ENCODE measurements around the gene RNU2-63P. TPM values are rescaled to one million over a fixed set of nuclear protein-coding genes. Genes with fewer than 3 reads are reported as not detected.
"Not testable (repeated sequence)": the region's sequence is repeated elsewhere in the genome, so short reads cannot be mapped to it uniquely, and the experiment has no call there.

Gene RNU2-63P
- total and polyA plus RNA-seq, 4 donors = 3.9 TPM; not detected in 3

DNA sequence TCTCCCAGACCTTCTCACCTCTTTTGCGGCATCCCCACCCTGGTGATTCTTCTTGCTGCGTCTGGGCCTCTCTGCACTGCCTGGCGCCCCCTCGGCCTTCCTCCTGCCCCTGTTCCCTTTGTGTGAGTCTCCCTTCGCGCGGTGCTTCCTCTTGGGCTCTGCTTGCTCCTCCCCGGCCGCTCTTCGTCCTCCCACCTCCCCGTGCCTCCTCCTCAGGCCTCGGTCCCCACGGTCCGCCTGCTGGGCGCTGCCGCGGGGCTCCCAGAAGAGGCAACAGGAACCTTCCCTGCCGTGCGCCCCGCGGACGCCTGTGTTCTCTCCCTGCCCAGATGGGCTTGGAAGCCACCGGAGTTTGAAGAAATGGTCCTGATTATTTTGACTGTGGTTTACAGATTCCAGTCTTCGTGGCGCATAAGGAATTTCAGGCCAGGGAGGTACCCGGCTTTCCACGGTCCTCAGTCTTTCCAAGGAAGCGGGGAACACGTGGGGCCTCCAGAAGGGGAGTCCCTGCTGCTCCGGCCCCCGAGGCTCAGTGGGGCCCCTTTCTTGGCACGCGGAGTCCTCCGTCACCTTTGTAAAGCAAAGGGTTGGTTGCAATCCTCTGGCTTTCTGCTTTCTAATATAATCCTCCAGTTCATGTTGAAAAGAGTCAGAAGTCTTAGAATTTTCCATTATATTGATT lies 13.1 kb downstream of the RNU2-63P start:
- no peak overlapping the region for H3K9ac ChIP-seq (ENCODE audit: insufficient read depth in 1 of 2, low read length in 2 of 2)
- no peak for TF ChIP-seq CTCF (IDR thresholded peaks at IDR 0.05; ENCODE audit: control extremely low read depth, extremely low read depth)
- H3K4me1 ChIP-seq (ENCODE audit: control insufficient read depth in 5 of 5, insufficient read depth in 5 of 5, low read length in 5 of 5) = peaks cover 0 to 3% (median 0%) of the 10 kb centered on the region in 5 donors
- WGBS, 2 donors = 40 to 43% methylated on average over 34 of the region's 34 CpGs
- H3K9me3 ChIP-seq (ENCODE audit: control insufficient read depth in 4 of 4, insufficient read depth in 3 of 4, low read length in 3 of 4) = no peaks in the 10 kb centered on the region
- no peaks in the 10 kb centered on the region for H3K27me3 ChIP-seq (ENCODE audit: control insufficient read depth in 3 of 3, insufficient read depth in 3 of 3, low read length in 2 of 3)
- peak in 1 of 3 donors; percentile 44 for DNase-seq
- no peaks in the 10 kb centered on the region for H3K36me3 ChIP-seq (ENCODE audit: control insufficient read depth in 4 of 4, insufficient read depth in 4 of 4, low read length in 4 of 4)
- no peak for ATAC-seq (ENCODE audit: insufficient read depth, low FRiP score)
- H3K27ac ChIP-seq (ENCODE audit: low read depth in 1 of 2, low read length in 1 of 2) = no peak overlapping the region
- H3K4me3 ChIP-seq = no peak overlapping the region

- Histone ChIP-seq H3K36me3 (ENCODE audit: control insufficient read depth in 4 of 4, insufficient read depth in 4 of 4, low read length in 4 of 4) (no peaks in the 10 kb centered on the region), H3K27ac (ENCODE audit: low read depth in 1 of 2, low read length in 1 of 2) (no peak overlapping the region), H3K4me1 (ENCODE audit: control insufficient read depth in 5 of 5, insufficient read depth in 5 of 5, low read length in 5 of 5) (peaks cover 0 to 3% (median 0%) of the 10 kb centered on the region in 5 donors), H3K4me3 (no peak overlapping the region), H3K9ac (ENCODE audit: insufficient read depth in 1 of 2, low read length in 2 of 2) (no peak overlapping the region), H3K27me3 (ENCODE audit: control insufficient read depth in 3 of 3, insufficient read depth in 3 of 3, low read length in 2 of 3) (no peaks in the 10 kb centered on the region), H3K9me3 (ENCODE audit: control insufficient read depth in 4 of 4, insufficient read depth in 3 of 4, low read length in 3 of 4) (no peaks in the 10 kb centered on the region)
- WGBS, 2 donors = 92 to 93% methylated on average over 6 of the region's 6 CpGs
- ATAC-seq (ENCODE audit: insufficient read depth, low FRiP score) = no peak
- DNase-seq = no peak
- no peak for TF ChIP-seq CTCF (IDR thresholded peaks at IDR 0.05; ENCODE audit: control extremely low read depth, extremely low read depth)
These were observed 14.0 kb downstream of the RNU2-63P start for GRCh38 chr2:88002359-88002707.

DNA sequence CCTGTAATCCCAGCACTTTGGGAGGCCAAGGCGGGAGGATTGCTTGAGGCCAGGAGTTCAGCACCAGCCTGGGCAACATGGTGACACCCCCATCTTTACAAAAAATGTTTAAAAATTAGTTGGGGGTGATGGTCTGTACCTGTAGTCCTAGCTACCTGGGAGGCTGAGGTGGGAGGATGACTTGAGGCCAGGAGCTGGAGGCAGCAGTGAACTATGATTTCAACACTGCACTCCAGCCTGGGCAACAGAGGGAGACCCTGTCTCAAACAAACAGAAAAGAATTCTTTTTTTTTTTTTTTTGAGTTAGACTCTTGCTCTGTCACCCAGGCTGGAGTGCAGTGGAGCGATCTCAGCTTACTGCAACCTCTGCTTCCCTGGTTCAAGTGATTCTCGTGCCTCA lies 15.9 kb downstream of the RNU2-63P start:
- ATAC-seq (ENCODE audit: insufficient read depth, low FRiP score) = not testable (repeated sequence)
- WGBS, 2 donors = 60 to 61% methylated on average over 3 of the region's 3 CpGs

GRCh38 chr2:87996570-87996969 lies 19.8 kb downstream of the RNU2-63P start:
- no peaks in the 10 kb centered on the region for H3K36me3 ChIP-seq (ENCODE audit: control insufficient read depth in 4 of 4, insufficient read depth in 4 of 4, low read length in 4 of 4)
- H3K4me1 ChIP-seq (ENCODE audit: control insufficient read depth in 5 of 5, insufficient read depth in 5 of 5, low read length in 5 of 5) = no peaks in the 10 kb centered on the region
- no peak overlapping the region for H3K9ac ChIP-seq (ENCODE audit: insufficient read depth in 1 of 2, low read length in 2 of 2)
- DNase-seq (no peak), ATAC-seq (ENCODE audit: insufficient read depth, low FRiP score) (no peak)
- WGBS, 2 donors = 52 to 73% methylated on average over 6 of the region's 6 CpGs
- no peaks in the 10 kb centered on the region for H3K27me3 ChIP-seq (ENCODE audit: control insufficient read depth in 3 of 3, insufficient read depth in 3 of 3, low read length in 2 of 3)
- H3K9me3 ChIP-seq (ENCODE audit: control insufficient read depth in 4 of 4, insufficient read depth in 3 of 4, low read length in 3 of 4) = no peaks in the 10 kb centered on the region
- TF ChIP-seq CTCF (IDR thresholded peaks at IDR 0.05; ENCODE audit: control extremely low read depth, extremely low read depth) = no peak
- no peak overlapping the region for H3K4me3 ChIP-seq
- no peak overlapping the region for H3K27ac ChIP-seq (ENCODE audit: low read depth in 1 of 2, low read length in 1 of 2)

More for the DNA sequence above, 15.9 kb downstream of the RNU2-63P start:
- not testable (repeated sequence) for H3K9ac ChIP-seq (ENCODE audit: insufficient read depth in 1 of 2, low read length in 2 of 2); H3K4me1 ChIP-seq (ENCODE audit: control insufficient read depth in 5 of 5, insufficient read depth in 5 of 5, low read length in 5 of 5); DNase-seq; H3K36me3 ChIP-seq (ENCODE audit: control insufficient read depth in 4 of 4, insufficient read depth in 4 of 4, low read length in 4 of 4); H3K9me3 ChIP-seq (ENCODE audit: control insufficient read depth in 4 of 4, insufficient read depth in 3 of 4, low read length in 3 of 4); H3K27ac ChIP-seq (ENCODE audit: low read depth in 1 of 2, low read length in 1 of 2); H3K27me3 ChIP-seq (ENCODE audit: control insufficient read depth in 3 of 3, insufficient read depth in 3 of 3, low read length in 2 of 3); H3K4me3 ChIP-seq
